D721Med (cell line): ENCODE results near the gene TMEM141.
A peak's percentile ranks its signal among the peaks of the same experiment; 100 is the strongest.

Experiments used
- DNase-seq: peaks from one replicate; pipeline ENCODE4 v3.0.0; 2011; ENCODE audit warnings: low spot score; ENCODE audit not compliant: insufficient read length
- FAIRE-seq: peaks from 2 replicates; lab custom pipeline; 2011; peaks lifted over from hg19 to GRCh38; lab: Jason Lieb, UNC
- TF ChIP-seq, protein P1 (sequence below): IDR thresholded peaks from 2 replicates; pipeline ENCODE4 v1.5.1; 2012; ENCODE audit warnings: mild to moderate bottlenecking, control low read depth; ENCODE audit not compliant: insufficient read depth; ENCODE audit errors: missing control alignments

TMEM141 gene

DNA sequence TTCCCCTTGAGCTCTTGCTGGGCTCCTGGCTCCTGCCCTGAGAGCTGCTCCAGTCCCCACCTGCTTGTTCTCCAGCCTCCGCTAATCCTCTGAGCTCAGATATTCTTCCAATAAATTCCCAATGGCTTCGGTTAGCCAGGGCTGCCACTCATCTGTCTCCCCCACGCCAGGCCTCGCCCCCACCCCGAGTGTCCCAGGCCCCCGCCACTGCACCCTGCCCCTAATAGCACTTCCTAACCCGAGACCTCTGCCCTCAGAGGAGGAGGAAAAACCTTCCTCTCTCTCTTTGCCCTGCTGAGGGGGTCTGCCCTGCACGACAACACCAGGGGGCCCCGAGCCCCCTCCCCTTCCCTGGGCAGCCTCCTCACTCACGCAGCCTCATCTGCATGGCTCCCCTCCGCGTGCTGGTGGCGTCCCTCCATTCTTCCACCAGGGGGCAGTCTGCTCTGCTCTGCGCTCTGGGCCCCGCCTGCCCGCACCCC, 21.4 kb upstream of the TMEM141 start:
- FAIRE-seq (no peak), DNase-seq (peak; percentile 85)
- TF ChIP-seq, protein P1, sequence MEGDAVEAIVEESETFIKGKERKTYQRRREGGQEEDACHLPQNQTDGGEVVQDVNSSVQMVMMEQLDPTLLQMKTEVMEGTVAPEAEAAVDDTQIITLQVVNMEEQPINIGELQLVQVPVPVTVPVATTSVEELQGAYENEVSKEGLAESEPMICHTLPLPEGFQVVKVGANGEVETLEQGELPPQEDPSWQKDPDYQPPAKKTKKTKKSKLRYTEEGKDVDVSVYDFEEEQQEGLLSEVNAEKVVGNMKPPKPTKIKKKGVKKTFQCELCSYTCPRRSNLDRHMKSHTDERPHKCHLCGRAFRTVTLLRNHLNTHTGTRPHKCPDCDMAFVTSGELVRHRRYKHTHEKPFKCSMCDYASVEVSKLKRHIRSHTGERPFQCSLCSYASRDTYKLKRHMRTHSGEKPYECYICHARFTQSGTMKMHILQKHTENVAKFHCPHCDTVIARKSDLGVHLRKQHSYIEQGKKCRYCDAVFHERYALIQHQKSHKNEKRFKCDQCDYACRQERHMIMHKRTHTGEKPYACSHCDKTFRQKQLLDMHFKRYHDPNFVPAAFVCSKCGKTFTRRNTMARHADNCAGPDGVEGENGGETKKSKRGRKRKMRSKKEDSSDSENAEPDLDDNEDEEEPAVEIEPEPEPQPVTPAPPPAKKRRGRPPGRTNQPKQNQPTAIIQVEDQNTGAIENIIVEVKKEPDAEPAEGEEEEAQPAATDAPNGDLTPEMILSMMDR: peak; percentile 58

DNA sequence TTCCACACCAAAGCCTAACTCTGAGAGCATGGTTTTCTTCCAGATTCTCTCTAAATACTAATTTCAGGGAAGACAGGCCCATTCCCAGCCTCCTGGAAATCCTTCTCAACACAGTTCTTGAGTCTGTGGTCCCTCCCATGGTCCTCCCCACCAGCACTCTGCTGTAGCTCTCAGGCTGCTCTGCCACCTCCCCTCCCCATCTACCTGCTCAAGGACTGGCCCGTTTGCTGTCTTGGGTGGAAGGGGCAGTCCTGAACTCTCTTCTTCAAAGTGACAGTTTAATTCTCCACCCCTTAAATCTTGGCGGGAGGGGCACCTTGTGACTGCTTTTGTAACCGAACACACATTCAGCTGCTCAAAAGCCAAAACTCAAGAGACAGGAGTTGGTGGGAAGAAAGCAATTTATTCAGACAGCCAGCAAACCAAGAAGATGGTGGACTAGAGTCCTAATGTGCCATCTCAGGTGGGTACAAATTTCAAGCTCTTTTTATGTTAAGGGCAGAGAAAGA, 19.2 kb upstream of the TMEM141 start:
- DNase-seq: no peak
- no peak for FAIRE-seq
- TF ChIP-seq, protein P1: no peak

DNA sequence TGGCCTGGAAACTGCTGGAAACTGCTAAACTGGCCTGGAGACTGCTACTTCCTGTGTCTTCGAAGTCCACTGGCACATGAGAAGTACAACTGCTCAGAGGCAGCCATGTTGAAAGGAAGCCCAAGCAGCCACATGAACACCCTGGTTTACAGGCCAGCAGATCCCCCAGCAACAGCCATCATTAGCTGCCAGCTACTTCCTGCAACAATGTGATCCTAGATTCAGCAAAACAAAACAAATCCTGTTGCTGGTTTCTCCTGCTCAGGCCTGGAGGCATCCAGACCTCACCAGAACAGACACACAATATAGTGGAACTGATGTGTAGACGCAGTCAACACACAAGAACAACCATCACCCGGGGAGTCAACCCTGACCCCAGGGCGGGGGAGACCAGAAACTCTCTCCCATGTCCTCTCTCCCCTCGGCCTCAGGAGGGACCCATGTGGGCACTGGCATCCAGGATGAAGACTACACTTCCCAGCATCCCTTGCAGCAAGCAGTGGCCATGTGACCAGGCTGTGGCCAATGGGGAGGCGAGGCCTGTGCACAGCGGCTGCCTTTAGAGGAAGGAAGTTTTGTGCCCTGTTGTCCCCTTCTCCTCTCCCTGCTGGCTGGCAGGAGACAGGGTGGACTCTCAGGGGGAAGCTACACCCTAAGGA, 17.6 kb upstream of the TMEM141 start:
- DNase-seq: no peak
- TF ChIP-seq, protein P1: no peak
- no peak for FAIRE-seq

DNA sequence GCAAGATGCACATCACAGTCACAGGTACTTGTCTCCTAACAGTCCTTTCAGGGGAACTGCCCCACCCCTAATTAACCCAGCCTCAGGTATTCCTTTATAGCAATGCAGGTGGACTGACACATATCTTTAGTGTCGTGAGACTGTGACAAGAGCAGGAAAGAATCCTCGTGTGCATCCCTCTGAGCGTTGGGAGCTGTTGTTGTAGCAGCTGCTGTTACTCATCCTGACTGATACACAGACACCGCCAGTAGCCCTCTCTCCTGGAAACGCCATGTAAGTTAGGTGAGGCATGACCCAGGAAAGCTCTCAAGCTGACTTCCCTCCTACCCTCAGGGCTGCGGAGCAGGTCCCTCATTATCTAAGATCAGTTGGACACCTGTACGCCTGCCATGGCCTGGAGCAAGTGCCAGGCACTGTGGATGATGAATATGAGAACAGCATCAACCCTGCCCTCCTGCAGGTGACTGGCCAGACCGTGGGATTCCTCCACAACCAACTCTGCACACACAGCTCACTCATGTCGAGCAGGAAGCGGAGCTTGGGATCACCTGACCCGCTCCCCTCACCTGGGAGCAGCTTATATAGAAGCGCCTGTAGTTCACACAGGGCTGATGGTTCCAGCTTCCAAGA, 16.6 kb upstream of the TMEM141 start:
- FAIRE-seq (no peak), DNase-seq (no peak)
- TF ChIP-seq, protein P1: no peak

DNA sequence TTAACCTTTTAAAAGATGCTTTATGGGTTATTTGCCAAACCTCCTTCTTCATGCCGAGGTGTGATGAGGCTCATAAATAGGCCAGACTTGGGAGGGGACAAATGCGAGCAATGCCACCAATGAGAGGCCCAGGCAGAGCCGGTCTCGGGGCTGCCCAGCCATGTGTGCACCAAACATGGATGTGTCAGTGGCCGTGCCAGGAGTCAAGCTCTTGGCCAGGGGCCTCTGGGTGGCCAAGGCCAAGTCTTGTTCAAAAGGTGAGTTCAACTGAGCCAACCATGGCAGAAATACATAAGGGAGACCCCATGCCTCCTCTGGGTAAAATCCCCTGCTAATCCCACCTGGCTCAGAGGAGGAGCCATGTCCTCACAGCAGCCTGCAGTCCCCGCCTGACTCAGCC, 16.0 kb upstream of the TMEM141 start:
- FAIRE-seq (no peak), DNase-seq (no peak)
- TF ChIP-seq, protein P1: no peak

DNA sequence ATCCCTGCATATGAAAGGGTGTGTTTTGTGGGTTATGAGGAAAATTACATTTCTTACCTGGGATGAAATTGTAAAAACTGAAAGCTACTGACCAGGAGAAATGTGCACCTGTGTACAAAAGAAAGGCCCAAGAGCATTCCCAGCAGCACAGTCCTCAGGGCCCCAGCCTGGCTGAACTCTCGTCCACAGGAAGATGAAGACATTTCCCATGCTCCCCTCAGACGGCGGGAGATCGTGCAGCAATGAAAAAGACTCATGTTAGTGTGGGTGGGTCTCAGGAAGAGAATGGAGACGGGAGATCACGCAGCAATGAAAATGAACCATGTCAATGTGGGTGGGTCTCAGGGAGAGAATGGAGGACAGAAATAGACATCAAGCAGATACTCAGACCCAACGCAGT, 14.2 kb upstream of the TMEM141 start:
- FAIRE-seq (no peak), DNase-seq (no peak)
- TF ChIP-seq, protein P1: no peak

DNA sequence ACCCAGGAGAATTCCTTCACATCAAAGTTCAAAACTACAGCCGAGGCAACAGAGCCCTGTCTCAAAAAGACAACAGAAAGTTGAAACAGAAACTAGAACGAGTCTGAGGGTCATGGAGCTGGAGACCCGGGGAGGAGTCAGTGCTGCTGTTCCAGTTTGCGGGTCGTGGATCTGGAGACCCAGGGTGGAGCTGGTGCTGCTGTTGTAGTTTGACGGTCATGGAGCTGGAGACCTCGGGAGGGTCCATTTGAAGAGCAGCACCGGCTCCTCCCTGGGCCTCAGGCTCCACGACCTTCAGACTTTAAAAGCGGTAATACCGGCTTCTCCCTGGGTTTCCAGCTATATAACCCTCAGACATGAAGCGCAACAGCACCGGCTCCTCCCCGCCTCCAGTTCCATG, 13.8 kb upstream of the TMEM141 start:
- TF ChIP-seq, protein P1: no peak
- FAIRE-seq (no peak), DNase-seq (no peak)
